ENCODE measurements around the gene ABCA3. TPM values are rescaled to one million over a fixed set of nuclear protein-coding genes. Genes with fewer than 3 reads are reported as not detected.

Gene ABCA3
- total and polyA plus RNA-seq, 12 donors = 3.3 to 30.8 (median 21.6) TPM

DNA sequence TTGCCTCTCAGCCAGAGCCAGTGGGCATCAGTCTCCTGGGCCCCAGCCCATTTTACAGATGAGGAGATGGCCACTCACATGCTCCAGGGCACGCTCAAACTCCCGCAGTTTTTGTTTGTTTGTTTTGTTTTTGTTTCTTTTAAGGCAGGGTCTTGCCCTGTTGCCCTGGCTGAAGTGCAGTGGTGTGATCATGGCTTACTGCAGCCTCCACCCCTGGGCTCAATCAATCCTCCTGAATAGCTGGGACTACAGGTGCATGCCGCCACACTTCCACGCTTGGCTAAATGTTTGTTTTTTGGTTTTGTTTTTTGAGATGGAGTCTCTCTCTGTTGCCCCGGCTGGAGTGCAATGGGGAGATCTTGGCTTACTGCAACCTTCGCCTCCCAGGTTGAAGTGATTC, 113.6 kb downstream of the ABCA3 start:
- intact Hi-C loops (cut with DNase I) = no loop called here
- Histone ChIP-seq H3K36me3 (replicated peaks in 1 of 2) (peaks cover 0 to 32% of the 10 kb centered on the region in 2 donors), H3K4me3 (no peak overlapping the region), H3K4me1 (replicated peaks in 1 of 2) (peaks cover 18 to 29% of the 10 kb centered on the region in 2 donors), H3K27me3 (no peaks in the 10 kb centered on the region), H3K27ac (peak overlapping the region in 1 of 5 donors; percentile 19), H3K9me3 (replicated peaks in 1 of 3) (no peaks in the 10 kb centered on the region)
- no peak for TF ChIP-seq POLR2A (IDR thresholded peaks at IDR 0.05)
- TF ChIP-seq, protein P1, sequence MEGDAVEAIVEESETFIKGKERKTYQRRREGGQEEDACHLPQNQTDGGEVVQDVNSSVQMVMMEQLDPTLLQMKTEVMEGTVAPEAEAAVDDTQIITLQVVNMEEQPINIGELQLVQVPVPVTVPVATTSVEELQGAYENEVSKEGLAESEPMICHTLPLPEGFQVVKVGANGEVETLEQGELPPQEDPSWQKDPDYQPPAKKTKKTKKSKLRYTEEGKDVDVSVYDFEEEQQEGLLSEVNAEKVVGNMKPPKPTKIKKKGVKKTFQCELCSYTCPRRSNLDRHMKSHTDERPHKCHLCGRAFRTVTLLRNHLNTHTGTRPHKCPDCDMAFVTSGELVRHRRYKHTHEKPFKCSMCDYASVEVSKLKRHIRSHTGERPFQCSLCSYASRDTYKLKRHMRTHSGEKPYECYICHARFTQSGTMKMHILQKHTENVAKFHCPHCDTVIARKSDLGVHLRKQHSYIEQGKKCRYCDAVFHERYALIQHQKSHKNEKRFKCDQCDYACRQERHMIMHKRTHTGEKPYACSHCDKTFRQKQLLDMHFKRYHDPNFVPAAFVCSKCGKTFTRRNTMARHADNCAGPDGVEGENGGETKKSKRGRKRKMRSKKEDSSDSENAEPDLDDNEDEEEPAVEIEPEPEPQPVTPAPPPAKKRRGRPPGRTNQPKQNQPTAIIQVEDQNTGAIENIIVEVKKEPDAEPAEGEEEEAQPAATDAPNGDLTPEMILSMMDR (IDR thresholded peaks at IDR 0.05) = no peak
- no peak for DNase-seq
- WGBS, 4 donors = 87 to 96% (median 90%) methylated on average over 6 of the region's 6 CpGs

DNA sequence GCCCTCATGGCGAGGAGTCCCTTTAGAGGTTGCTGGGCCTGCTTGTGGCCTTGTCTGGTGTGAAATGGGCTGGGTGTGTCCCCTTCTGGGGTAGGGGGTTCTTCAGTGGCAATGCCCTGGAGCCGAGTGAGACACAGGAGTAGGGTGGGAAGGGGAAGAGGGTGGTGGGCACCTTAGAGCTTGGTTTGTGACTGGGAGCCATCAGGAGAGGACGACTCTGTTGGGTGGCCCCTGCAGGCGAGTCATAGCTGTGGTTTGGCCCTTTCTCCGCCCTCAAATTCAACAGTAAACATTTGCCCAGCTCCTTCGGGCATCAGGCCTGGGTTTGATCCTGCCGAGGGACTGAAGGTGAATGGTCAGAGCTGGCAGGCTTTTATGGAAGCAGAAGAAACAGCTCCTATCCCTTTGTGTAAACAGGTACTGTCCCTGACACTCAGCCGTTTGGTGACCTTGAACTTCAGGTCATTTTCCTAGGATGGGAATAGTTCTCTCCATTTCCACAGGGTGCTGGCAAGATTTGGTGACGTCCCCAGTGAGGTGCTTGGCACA, 114.2 kb downstream of the ABCA3 start:
- no peak for TF ChIP-seq POLR2A (IDR thresholded peaks at IDR 0.05)

More for the DNA sequence above, 114.2 kb downstream of the ABCA3 start:
- no peaks in the 10 kb centered on the region for H3K9me3 ChIP-seq (replicated peaks in 1 of 3)
- H3K27ac ChIP-seq = peak overlapping the region in 3 of 5 donors; percentile 17 to 24 (median 19)
- intact Hi-C loops (cut with DNase I) = no loop called here
- H3K4me3 ChIP-seq = no peak overlapping the region
- peak in 1 of 7 donors; percentile 37 for DNase-seq
- no peaks in the 10 kb centered on the region for H3K27me3 ChIP-seq
- H3K4me1 ChIP-seq (replicated peaks in 1 of 2) = peaks cover 18 to 29% of the 10 kb centered on the region in 2 donors
- peaks cover 0 to 26% of the 10 kb centered on the region in 2 donors for H3K36me3 ChIP-seq (replicated peaks in 1 of 2)
- 43 to 67% (median 48%) methylated on average over 7 to 9 of the region's 9 CpGs for WGBS, 4 donors

MicroRNA genes within 50 kb of the gene (microRNA counts, 767-probe panel; counts per million panel counts)
- 0 counts per million in 2 donors for microRNA hsa-miR-940

Small RNA genes lying within 50 kb of the gene (microRNA-seq; reads per million reads assigned to microRNA genes)
- gene MIR3677 (0 reads per million in 3 donors), gene MIR4717 (0 reads per million in 3 donors)

Small RNA genes lying within 50 kb of the gene (small RNA-seq; reads per million reads assigned to genes)
- gene MIR3677 = 0 reads per million in 2 donors
- 0 reads per million in 2 donors for gene MIR4717

Other genes starting within 250 kb of the ABCA3 start
- 100 to 1,000 TPM in 5 of 9 donors, 10 to 100 TPM in 4; 16.6 to 145 (median 100) TPM for gene PKD1, start 204.8 kb downstream of the ABCA3 start, total RNA-seq
- gene PKD1, start 204.8 kb downstream of the ABCA3 start, polyA plus RNA-seq = 100 to 1,000 TPM in 2 of 3 donors, 1 to 10 TPM in 1; 9.2 to 359 (median 104) TPM
- 1 to 10 TPM in 6 of 9 donors, under 1 TPM in 1, not detected in 2; 1.00 to 4.1 (median 1.5) TPM for gene RAB26, start 192.1 kb downstream of the ABCA3 start, total RNA-seq
- 10 to 100 TPM in 1 of 3 donors, 1 to 10 TPM in 1, under 1 TPM in 1; 0.46 to 23.1 (median 6.7) TPM for gene RAB26, start 192.1 kb downstream of the ABCA3 start, polyA plus RNA-seq
- gene TRAF7, start 184.9 kb downstream of the ABCA3 start, total RNA-seq = 100 to 1,000 TPM in 1 of 9 donors, 10 to 100 TPM in 8; 28.4 to 129 (median 57.1) TPM
- gene TRAF7, start 184.9 kb downstream of the ABCA3 start, polyA plus RNA-seq = 10 to 100 TPM; 21.0 to 47.8 (median 43.8) TPM
- gene CASKIN1, start 144.1 kb downstream of the ABCA3 start, total RNA-seq = 1 to 10 TPM in 3 of 9 donors, under 1 TPM in 4, not detected in 2; 0.06 to 3.7 (median 0.83) TPM
- 1 to 10 TPM in 2 of 3 donors, not detected in 1; 1.4 to 5.2 TPM for gene CASKIN1, start 144.1 kb downstream of the ABCA3 start, polyA plus RNA-seq
- 100 to 1,000 TPM in 1 of 9 donors, 10 to 100 TPM in 8; 31.2 to 116 (median 49.4) TPM for gene MLST8, start 135.3 kb downstream of the ABCA3 start, total RNA-seq
- 10 to 100 TPM; 21.9 to 96.3 (median 69.1) TPM for gene MLST8, start 135.3 kb downstream of the ABCA3 start, polyA plus RNA-seq
- 1 to 10 TPM in 7 of 9 donors, under 1 TPM in 2; 0.36 to 6.4 (median 2.7) TPM for gene BRICD5, start 129.9 kb downstream of the ABCA3 start, total RNA-seq
- 10 to 100 TPM in 1 of 3 donors, 1 to 10 TPM in 1, under 1 TPM in 1; 0.60 to 57.4 (median 8.9) TPM for gene BRICD5, start 129.9 kb downstream of the ABCA3 start, polyA plus RNA-seq
- 10 to 100 TPM in 6 of 9 donors, 1 to 10 TPM in 3; 8.3 to 24.1 (median 14.3) TPM for gene PGP, start 125.9 kb downstream of the ABCA3 start, total RNA-seq
- 10 to 100 TPM in 2 of 3 donors, 1 to 10 TPM in 1; 8.4 to 20.4 (median 12.8) TPM for gene PGP, start 125.9 kb downstream of the ABCA3 start, polyA plus RNA-seq
- gene E4F1, start 117.1 kb downstream of the ABCA3 start, total RNA-seq = 10 to 100 TPM; 18.6 to 37.4 (median 25.4) TPM
- 100 to 1,000 TPM in 1 of 3 donors, 10 to 100 TPM in 1, 1 to 10 TPM in 1; 2.9 to 121 (median 80.0) TPM for gene E4F1, start 117.1 kb downstream of the ABCA3 start, polyA plus RNA-seq
- 1 to 10 TPM in 2 of 9 donors, under 1 TPM in 6, not detected in 1; 0.25 to 2.9 (median 0.72) TPM for gene DNASE1L2, start 104.3 kb downstream of the ABCA3 start, total RNA-seq
- 1 to 10 TPM in 2 of 3 donors, not detected in 1; 2.2 to 6.0 TPM for gene DNASE1L2, start 104.3 kb downstream of the ABCA3 start, polyA plus RNA-seq
- gene ECI1, start 89.1 kb downstream of the ABCA3 start, total RNA-seq = 10 to 100 TPM; 34.7 to 80.2 (median 57.8) TPM
- 100 to 1,000 TPM in 1 of 3 donors, 10 to 100 TPM in 1, 1 to 10 TPM in 1; 5.8 to 172 (median 99.0) TPM for gene ECI1, start 89.1 kb downstream of the ABCA3 start, polyA plus RNA-seq
- 100 to 1,000 TPM in 8 of 9 donors, 10 to 100 TPM in 1; 83.5 to 176 (median 125) TPM for gene RNPS1, start 72.6 kb downstream of the ABCA3 start, total RNA-seq
- 100 to 1,000 TPM in 1 of 3 donors, 10 to 100 TPM in 2; 90.2 to 105 (median 93.6) TPM for gene RNPS1, start 72.6 kb downstream of the ABCA3 start, polyA plus RNA-seq
- 1 to 10 TPM; 1.6 to 5.4 (median 2.5) TPM for gene CCNF, start 88.7 kb upstream of the ABCA3 start, total RNA-seq
- 1 to 10 TPM in 1 of 3 donors, under 1 TPM in 2; 0.71 to 2.2 (median 0.84) TPM for gene CCNF, start 88.7 kb upstream of the ABCA3 start, polyA plus RNA-seq
- gene TEDC2, start 119.4 kb upstream of the ABCA3 start, total RNA-seq = 1 to 10 TPM in 7 of 9 donors, under 1 TPM in 2; 0.53 to 8.6 (median 1.6) TPM
- gene TEDC2, start 119.4 kb upstream of the ABCA3 start, polyA plus RNA-seq = 1 to 10 TPM in 1 of 3 donors, under 1 TPM in 2; 0.33 to 2.5 (median 0.98) TPM
- 1 to 10 TPM in 2 of 9 donors, under 1 TPM in 6, not detected in 1; 0.16 to 1.5 (median 0.30) TPM for gene NTN3, start 130.6 kb upstream of the ABCA3 start, total RNA-seq
- gene NTN3, start 130.6 kb upstream of the ABCA3 start, polyA plus RNA-seq = under 1 TPM in 1 of 3 donors, not detected in 2; 0.88 TPM
- 10 to 100 TPM in 8 of 9 donors, 1 to 10 TPM in 1; 5.9 to 18.5 (median 14.7) TPM for gene TBC1D24, start 134.4 kb upstream of the ABCA3 start, total RNA-seq
- gene TBC1D24, start 134.4 kb upstream of the ABCA3 start, polyA plus RNA-seq = 10 to 100 TPM in 1 of 3 donors, 1 to 10 TPM in 2; 3.9 to 13.8 (median 4.7) TPM
- 100 to 1,000 TPM in 4 of 9 donors, 10 to 100 TPM in 5; 26.5 to 318 (median 94.3) TPM for gene ATP6V0C, start 173.2 kb upstream of the ABCA3 start, total RNA-seq
- 100 to 1,000 TPM in 2 of 3 donors, 10 to 100 TPM in 1; 64.4 to 236 (median 172) TPM for gene ATP6V0C, start 173.2 kb upstream of the ABCA3 start, polyA plus RNA-seq
- gene AMDHD2, start 179.6 kb upstream of the ABCA3 start, total RNA-seq = 100 to 1,000 TPM in 1 of 9 donors, 10 to 100 TPM in 8; 21.9 to 131 (median 65.2) TPM
- 100 to 1,000 TPM in 1 of 3 donors, 10 to 100 TPM in 1, 1 to 10 TPM in 1; 3.1 to 131 (median 54.6) TPM for gene AMDHD2, start 179.6 kb upstream of the ABCA3 start, polyA plus RNA-seq
- under 1 TPM in 1 of 9 donors, not detected in 8; 0.11 TPM for gene CEMP1, start 190.7 kb upstream of the ABCA3 start, total RNA-seq
- gene CEMP1, start 190.7 kb upstream of the ABCA3 start, polyA plus RNA-seq = 1 to 10 TPM in 2 of 3 donors, not detected in 1; 1.3 to 1.4 TPM
- gene PDPK1, start 197.3 kb upstream of the ABCA3 start, total RNA-seq = 10 to 100 TPM; 23.9 to 68.0 (median 42.2) TPM
- 10 to 100 TPM; 28.9 to 69.7 (median 31.0) TPM for gene PDPK1, start 197.3 kb upstream of the ABCA3 start, polyA plus RNA-seq

Measured in adrenal gland (tissue), 12 donors.